SK-MEL-5 (cell line): ENCODE results near the gene RAMP1. TPM values are rescaled to one million over a fixed set of nuclear protein-coding genes. Genes with fewer than 3 reads are reported as not detected.
A peak's percentile ranks its signal among the peaks of the same experiment; 100 is the strongest.

ENCODE experiments used
- DNase-seq: peaks from one replicate; pipeline ENCODE4 v3.0.0-alpha.2; 2016; ENCODE audit warnings: low read depth, low spot score
- in situ Hi-C: cut with HindIII; loops from 2 replicates; pipeline ENCODE4 v1.10.0; 2016; ENCODE audit warnings: low sequenced_read_pairs, high pct_unique_total_duplicates, low pct_unique_long_range_greater_than_20kb
- total RNA-seq: library from RNA; depleted of rRNA; stranded (reverse); fragments of >200 nt; shearing (Covaris generic); gene quantifications from 2 replicates; pipeline ENCODE4 v1.2.3, GENCODE V29; 2014

Gene RAMP1
- total RNA-seq, 1 experiment from 2014 or later, result 0.26 TPM

DNA sequence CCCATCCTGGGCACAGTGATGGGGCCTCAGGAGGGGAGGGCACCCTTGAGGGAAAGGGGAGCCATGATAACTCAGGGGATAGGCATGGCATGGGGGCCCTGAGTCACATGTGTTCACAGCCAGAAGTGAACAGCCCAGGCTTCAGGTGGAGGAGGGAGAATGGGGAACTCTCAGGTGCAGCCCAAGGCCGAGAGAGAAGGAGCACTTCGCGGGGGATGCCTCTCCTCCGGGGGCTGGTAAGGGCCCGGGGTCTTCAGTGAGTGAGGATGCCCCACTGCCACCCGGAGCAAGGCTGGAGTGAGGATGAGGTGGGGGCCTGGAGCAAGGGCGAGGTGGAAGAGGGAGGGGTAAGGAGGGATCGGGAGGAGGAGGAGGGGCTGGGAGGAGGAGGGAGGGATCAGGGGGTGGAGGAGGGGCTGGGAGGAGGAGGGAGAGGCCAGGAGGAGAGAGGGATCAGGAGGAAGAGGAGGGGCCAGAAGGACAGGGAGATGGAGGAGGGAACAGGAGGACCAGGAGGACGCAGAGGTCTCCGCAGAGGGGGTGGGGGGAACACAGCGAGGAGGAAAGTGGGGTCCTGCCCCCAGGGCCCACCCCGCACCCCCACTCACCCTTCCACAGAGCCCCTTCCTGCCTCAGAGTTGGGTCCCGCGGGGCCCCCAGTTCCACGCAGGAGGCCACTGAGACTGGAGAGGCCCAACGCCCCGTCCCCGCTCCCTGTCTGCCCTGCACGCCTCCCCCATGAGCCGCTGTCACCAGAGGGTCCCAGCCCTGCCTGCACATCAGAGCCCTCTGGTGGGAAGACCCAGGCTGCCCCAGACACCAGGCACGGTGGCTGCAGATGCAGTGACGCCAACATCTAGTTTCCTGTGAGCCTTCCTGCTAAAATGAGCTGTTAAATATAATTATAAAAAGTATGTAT lies 42.8 kb downstream of the RAMP1 start:
- in situ Hi-C loops, result no loop called here
- no peak for DNase-seq

DNA sequence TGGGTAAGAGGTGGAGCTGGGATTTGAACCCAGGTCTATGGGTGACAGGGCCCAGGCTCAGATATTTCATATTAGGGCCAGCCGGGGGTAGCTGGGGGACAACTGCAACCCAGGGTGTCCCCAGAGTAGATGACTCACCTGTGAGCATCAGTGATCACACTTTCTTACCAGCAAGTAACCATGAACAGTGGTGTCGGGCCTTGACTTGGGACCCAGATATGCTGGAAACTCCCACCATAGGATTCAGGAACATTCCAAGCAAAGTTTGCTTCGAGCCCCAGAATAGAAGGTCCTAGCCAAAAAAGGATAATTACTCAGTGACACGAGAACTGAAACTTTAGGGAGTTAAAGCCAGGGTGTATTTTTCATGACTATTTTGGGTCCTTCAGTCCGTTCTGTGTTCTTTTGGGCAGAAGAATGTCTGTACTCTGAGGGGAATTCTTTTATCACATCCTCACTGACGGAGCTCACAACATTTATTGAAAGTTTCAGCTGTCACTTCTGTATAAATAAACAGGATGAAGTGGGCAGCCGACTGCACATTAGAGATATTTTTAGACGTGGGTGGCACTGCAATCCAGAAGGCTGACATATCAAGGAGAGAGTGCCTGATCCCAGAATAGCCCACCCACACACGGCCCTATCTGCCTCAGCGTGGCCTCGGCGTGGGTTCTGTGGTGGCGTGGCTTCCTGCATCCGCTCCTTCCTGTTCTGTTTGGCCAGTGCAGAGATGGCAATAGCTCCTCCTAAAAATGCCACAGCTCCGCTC lies 45.6 kb downstream of the RAMP1 start:
- in situ Hi-C loops, result no loop called here
- DNase-seq, result peak; percentile 20

DNA sequence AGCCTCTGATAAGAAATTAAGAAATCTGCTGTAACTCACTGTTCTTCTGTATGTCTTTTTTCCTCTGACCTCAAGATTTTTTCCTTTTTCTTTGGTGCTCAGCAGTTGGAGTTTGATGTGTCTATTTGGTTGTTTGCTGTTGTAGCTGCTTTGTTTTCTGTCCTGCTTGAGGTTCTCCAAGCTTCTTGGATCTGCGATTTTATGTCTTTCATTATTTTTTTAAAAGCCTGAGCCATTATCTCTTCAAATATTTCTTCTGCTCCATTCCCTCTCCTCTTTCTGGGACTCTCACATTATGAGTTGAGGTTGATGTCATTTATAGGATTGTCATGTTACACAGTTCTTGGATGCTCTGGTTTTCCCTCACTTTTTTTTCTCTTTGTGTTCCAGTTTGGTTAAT lies 47.7 kb downstream of the RAMP1 start:
- DNase-seq, result no peak
- in situ Hi-C loops, result no loop called here

GRCh38 chr2:237909075-237909695 lies 49.8 kb downstream of the RAMP1 start:
- DNase-seq, result no peak
- in situ Hi-C loops, result no loop called here

GRCh38 chr2:237909801-237910475 lies 50.5 kb downstream of the RAMP1 start:
- in situ Hi-C loops, result no loop called here
- no peak for DNase-seq

DNA sequence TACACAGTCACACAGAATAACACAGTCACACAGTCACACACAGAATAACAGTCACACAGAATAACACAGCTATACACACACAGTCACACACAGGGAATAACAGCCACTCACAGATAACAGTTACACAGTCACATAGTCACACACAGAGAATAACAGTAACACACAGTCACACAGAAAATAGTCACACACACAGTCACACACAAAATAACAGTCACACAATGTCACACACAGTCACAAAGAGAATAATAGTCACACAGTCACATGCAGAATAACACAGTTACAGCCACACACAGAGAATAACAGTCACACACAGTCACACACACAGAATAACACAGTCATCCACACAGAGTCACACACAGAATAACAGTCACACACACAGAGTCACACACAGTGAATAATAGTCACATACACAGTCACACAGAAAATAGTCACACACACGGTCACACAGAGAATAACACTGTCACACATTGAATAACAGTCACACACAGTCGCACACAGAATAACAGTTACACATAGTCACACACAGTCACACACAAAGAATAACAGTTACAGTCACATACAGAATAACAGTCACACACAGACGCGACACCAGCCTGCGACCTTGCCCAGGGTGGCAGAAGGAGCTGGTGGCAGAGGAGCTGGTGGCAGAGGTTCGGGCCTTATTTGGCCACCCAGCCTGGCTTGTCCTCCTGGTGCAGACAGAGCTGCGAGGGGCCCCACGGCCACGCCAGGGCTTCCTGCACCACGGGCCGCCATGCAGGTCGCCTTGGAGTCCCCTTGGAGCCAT lies 51.3 kb downstream of the RAMP1 start:
- in situ Hi-C loops, result no loop called here

GRCh38 chr2:237911363-237912017 lies 52.1 kb downstream of the RAMP1 start:
- no peak for DNase-seq
- in situ Hi-C loops, result no loop called here

More for the DNA sequence above, 51.3 kb downstream of the RAMP1 start:
- DNase-seq, result no peak

DNA sequence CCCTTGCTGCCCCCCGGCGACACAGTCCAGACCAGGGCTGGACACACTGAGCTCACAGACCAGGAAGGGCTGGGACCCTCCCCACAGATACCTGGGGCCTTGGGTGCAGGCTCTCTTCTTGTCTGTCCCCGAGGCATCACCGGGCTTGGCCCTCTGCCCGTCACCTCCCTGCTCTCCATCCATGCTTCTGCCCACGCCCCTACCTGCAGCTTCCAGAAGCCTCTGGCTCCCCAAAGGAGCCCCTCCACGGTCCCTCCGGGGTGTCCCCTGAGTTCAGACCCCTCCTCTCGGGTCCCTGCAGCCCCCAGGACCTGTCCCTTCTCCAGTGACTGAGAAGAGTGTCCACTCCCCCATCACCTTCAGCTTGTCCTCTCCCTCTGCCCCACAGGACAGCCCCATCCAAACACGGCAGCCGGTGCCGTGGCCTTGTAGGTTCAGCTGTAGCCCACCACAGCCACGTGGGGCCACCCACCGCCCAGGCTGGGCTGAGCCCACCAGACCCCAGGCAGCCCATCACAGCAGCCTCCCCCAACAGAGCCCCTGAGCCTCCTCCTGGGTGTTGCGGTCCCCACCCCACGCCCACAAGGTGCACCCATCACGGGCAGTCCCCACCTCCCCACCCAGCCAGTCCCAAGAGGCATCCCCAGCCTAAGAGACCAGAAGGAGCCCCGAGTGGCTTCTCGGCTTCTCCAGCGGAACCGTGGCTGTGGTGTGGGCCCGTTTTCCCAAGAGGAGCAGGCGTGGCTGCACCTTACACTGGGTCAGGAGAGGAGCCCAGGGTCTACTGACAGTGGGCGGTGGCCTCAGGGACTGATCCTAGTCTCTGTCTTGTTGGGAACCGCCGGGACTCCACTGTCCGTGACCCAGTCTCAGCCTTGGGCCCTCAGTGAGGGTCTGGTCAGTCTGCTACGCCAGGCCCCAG lies 53.1 kb downstream of the RAMP1 start:
- in situ Hi-C loops, result no loop called here
- DNase-seq, result no peak

GRCh38 chr2:237913193-237913917 lies 53.9 kb downstream of the RAMP1 start:
- in situ Hi-C loops, result no loop called here
- DNase-seq, result no peak

GRCh38 chr2:237915576-237915975 lies 56.2 kb downstream of the RAMP1 start:
- in situ Hi-C loops, result no loop called here
- DNase-seq, result no peak

DNA sequence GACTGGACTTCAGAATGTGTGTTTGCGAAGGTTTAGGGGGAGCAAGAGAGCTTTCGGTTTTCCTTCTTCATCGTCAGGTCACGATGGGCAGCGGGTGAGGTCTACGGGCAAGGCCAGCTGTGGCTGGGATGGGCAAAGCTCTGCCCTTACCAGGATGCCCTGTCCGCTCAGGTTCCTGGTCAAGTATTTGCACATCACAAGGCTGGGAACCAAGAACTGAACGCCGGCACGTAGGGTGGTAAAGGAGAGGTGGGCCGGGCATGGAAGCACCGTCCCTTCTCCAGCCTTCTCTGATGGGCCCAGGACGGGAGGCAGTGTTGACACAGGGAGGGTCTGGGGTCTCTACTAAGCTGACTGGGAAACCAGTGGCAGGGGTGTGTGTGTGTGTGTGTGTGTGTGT lies 56.9 kb downstream of the RAMP1 start:
- in situ Hi-C loops, result no loop called here
- DNase-seq, result no peak

DNA sequence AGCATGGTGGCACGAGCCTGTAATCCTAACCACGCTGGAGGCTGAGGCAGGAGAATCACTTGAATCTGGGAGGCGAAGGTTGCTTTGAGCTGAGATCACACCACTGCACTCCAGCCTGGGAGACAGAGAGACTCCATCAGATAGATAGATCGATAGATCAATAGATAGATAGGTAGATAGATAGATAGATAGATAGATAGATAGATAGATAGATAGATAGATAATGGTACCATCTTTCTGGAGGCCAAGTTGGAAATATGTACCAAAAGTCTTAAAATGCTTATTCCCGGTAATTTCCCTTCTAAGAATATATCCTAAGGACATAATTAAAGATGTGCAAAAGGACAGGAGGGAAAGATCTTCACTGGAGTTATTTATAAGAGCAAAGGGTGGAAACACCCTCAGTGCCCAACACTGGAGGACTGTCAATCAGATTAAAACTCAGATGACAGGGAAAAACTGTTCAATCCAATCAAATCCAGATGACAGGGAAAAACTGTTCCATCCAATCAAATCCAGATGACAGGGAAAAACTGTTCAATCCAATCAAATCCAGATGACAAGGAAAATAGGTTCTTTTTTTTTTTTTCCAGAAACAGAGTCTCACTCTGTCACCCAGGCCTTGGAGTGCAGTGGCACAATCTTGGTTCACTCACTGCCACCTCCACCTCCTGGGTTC lies 58.4 kb downstream of the RAMP1 start:
- in situ Hi-C loops, result no loop called here
- DNase-seq, result no peak

DNA sequence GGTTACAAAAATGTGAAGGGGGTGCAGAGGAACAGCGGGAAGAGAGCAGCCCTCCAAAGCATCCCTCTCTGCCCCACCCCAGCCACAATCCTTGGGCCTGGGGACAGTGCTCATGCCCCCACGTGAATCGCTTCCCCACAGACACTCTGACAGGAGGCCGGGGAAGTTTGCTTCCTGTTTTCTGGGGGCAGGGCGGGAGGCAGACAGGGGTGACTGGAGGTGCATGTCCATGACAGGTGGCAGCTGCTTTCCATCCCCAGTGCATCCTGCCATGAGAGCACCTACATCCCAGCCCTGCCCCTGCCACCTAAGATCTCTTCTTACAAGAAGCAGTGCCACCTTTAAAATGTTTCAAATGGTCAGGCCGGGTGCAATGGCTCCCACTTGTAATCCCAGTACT lies 60.2 kb downstream of the RAMP1 start:
- DNase-seq, result no peak
- in situ Hi-C loops, result no loop called here

GRCh38 chr2:237920673-237921072 lies 61.2 kb downstream of the RAMP1 start:
- DNase-seq, result no peak
- in situ Hi-C loops, result no loop called here
